ENCODE measurements around the gene TST. TPM values are rescaled to one million over a fixed set of nuclear protein-coding genes. Genes with fewer than 3 reads are reported as not detected.

Gene TST
- polyA plus RNA-seq, 1 donor from 2014 or later = 5.4 TPM

- Histone ChIP-seq H3K9me2 (ENCODE audit: insufficient read depth, low read length) (no peaks in the 10 kb centered on the region), H4K20me1 (ENCODE audit: insufficient read depth) (no peaks in the 10 kb centered on the region), H3K4me3 (ENCODE audit: low read length) (no peak overlapping the region), H3K27me3 (ENCODE audit: insufficient read depth, low read depth, low read length) (no peaks in the 10 kb centered on the region), H3K36me3 (ENCODE audit: insufficient read depth, low read length) (no peaks in the 10 kb centered on the region), H3K9ac (ENCODE audit: low read length) (no peak overlapping the region), H3K9me3 (ENCODE audit: low read length) (no peaks in the 10 kb centered on the region), H3K79me2 (replicated peaks; ENCODE audit: insufficient read depth, low read length) (no peaks in the 10 kb centered on the region), H3K4me2 (ENCODE audit: low read length) (no peak overlapping the region), H3F3A (ENCODE audit: insufficient read depth, low read length, poor library complexity, severe bottlenecking) (no peaks in the 10 kb centered on the region), H2AFZ (ENCODE audit: low read depth, low read length) (no peak overlapping the region), H3K27ac (ENCODE audit: low read length) (no peak overlapping the region)
- TF ChIP-seq REST (IDR thresholded peaks at IDR 0.05; ENCODE audit: borderline replicate concordance) (no peak), CTCF (IDR thresholded peaks at IDR 0.05; ENCODE audit: poor library complexity, severe bottlenecking) (no peak), RAD21 (conservative IDR thresholded peaks at IDR 0.05) (no peak), EP300 (conservative IDR thresholded peaks at IDR 0.05; ENCODE audit: poor library complexity, severe bottlenecking) (no peak), TAF1 (IDR thresholded peaks at IDR 0.05; ENCODE audit: low read depth) (no peak), EZH2 (IDR thresholded peaks at IDR 0.05; ENCODE audit: borderline replicate concordance, insufficient read depth, low read length, poor library complexity, severe bottlenecking) (no peak), MXI1 (conservative IDR thresholded peaks at IDR 0.05; ENCODE audit: poor library complexity, severe bottlenecking) (no peak), SMC3 (conservative IDR thresholded peaks at IDR 0.05; ENCODE audit: poor library complexity) (no peak), POLR2AphosphoS5 (IDR thresholded peaks at IDR 0.05) (no peak)
These were observed 7.8 kb downstream of the TST start for GRCh38 chr22:37011472-37011871.

- no peak for TF ChIP-seq POLR2AphosphoS5 (IDR thresholded peaks at IDR 0.05)
- TF ChIP-seq REST (IDR thresholded peaks at IDR 0.05; ENCODE audit: borderline replicate concordance) = no peak
- no peak for TF ChIP-seq EP300 (conservative IDR thresholded peaks at IDR 0.05; ENCODE audit: poor library complexity, severe bottlenecking)
- no peak for TF ChIP-seq MXI1 (conservative IDR thresholded peaks at IDR 0.05; ENCODE audit: poor library complexity, severe bottlenecking)
- no peak for TF ChIP-seq CTCF (IDR thresholded peaks at IDR 0.05; ENCODE audit: poor library complexity, severe bottlenecking)
- no peak for TF ChIP-seq SMC3 (conservative IDR thresholded peaks at IDR 0.05; ENCODE audit: poor library complexity)
- TF ChIP-seq EZH2 (IDR thresholded peaks at IDR 0.05; ENCODE audit: borderline replicate concordance, insufficient read depth, low read length, poor library complexity, severe bottlenecking) = no peak
- TF ChIP-seq RAD21 (conservative IDR thresholded peaks at IDR 0.05) = no peak
- Histone ChIP-seq H4K20me1 (ENCODE audit: insufficient read depth) (no peaks in the 10 kb centered on the region), H3K9me3 (ENCODE audit: low read length) (no peaks in the 10 kb centered on the region), H3K4me2 (ENCODE audit: low read length) (no peak overlapping the region), H3K79me2 (replicated peaks; ENCODE audit: insufficient read depth, low read length) (no peaks in the 10 kb centered on the region), H3F3A (ENCODE audit: insufficient read depth, low read length, poor library complexity, severe bottlenecking) (no peaks in the 10 kb centered on the region), H2AFZ (ENCODE audit: low read depth, low read length) (no peak overlapping the region), H3K4me3 (ENCODE audit: low read length) (no peak overlapping the region), H3K27ac (ENCODE audit: low read length) (no peak overlapping the region), H3K9me2 (ENCODE audit: insufficient read depth, low read length) (no peaks in the 10 kb centered on the region), H3K27me3 (ENCODE audit: insufficient read depth, low read depth, low read length) (no peaks in the 10 kb centered on the region), H3K9ac (ENCODE audit: low read length) (no peak overlapping the region), H3K36me3 (ENCODE audit: insufficient read depth, low read length) (no peaks in the 10 kb centered on the region)
These were observed 8.3 kb downstream of the TST start for GRCh38 chr22:37010976-37011375.
